ENCODE measurements around the gene RPS6KA5. TPM values are rescaled to one million over a fixed set of nuclear protein-coding genes. Genes with fewer than 3 reads are reported as not detected.

RPS6KA5 gene
- total RNA-seq, 1 experiment from 2014 or later: 24.2 TPM

GRCh38 chr14:90830931-90831701 lies 229.3 kb downstream of the RPS6KA5 start:
- TF ChIP-seq, protein P1, sequence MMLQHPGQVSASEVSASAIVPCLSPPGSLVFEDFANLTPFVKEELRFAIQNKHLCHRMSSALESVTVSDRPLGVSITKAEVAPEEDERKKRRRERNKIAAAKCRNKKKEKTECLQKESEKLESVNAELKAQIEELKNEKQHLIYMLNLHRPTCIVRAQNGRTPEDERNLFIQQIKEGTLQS (IDR thresholded peaks at IDR 0.05): no peak
- TF ChIP-seq EZH2 (IDR thresholded peaks at IDR 0.05) (no peak), FOSL1 (IDR thresholded peaks at IDR 0.05; ENCODE audit: low read depth) (no peak), POLR2AphosphoS5 (IDR thresholded peaks at IDR 0.05; ENCODE audit: low read depth, low read length) (no peak), ZNF274 (IDR thresholded peaks at IDR 0.05; ENCODE audit: low read depth, low read length) (no peak), ELF1 (IDR thresholded peaks at IDR 0.05; ENCODE audit: borderline replicate concordance, low read depth) (no peak), ZBTB33 (IDR thresholded peaks at IDR 0.05; ENCODE audit: extremely low read depth, insufficient replicate concordance, low read length) (no peak), SIN3A (IDR thresholded peaks at IDR 0.05; ENCODE audit: low read depth) (no peak), SP1 (IDR thresholded peaks at IDR 0.05; ENCODE audit: low read depth) (no peak)
- TF ChIP-seq, protein P2, sequence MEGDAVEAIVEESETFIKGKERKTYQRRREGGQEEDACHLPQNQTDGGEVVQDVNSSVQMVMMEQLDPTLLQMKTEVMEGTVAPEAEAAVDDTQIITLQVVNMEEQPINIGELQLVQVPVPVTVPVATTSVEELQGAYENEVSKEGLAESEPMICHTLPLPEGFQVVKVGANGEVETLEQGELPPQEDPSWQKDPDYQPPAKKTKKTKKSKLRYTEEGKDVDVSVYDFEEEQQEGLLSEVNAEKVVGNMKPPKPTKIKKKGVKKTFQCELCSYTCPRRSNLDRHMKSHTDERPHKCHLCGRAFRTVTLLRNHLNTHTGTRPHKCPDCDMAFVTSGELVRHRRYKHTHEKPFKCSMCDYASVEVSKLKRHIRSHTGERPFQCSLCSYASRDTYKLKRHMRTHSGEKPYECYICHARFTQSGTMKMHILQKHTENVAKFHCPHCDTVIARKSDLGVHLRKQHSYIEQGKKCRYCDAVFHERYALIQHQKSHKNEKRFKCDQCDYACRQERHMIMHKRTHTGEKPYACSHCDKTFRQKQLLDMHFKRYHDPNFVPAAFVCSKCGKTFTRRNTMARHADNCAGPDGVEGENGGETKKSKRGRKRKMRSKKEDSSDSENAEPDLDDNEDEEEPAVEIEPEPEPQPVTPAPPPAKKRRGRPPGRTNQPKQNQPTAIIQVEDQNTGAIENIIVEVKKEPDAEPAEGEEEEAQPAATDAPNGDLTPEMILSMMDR (IDR thresholded peaks at IDR 0.05 in 2 of 3, conservative IDR thresholded peaks at IDR 0.05 in 1 of 3; ENCODE audit: borderline replicate concordance in 1 of 3, insufficient read depth in 1 of 3, low read depth in 2 of 3, low read length in 2 of 3): no peak
- TF ChIP-seq, protein P3, sequence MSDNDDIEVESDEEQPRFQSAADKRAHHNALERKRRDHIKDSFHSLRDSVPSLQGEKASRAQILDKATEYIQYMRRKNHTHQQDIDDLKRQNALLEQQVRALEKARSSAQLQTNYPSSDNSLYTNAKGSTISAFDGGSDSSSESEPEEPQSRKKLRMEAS (IDR thresholded peaks at IDR 0.05): no peak
- CTCF ChIA-PET: no interaction called here
- no peaks in the 10 kb centered on the region for H3K79me2 ChIP-seq (ENCODE audit: insufficient read depth, low read length)
- H3K4me3 ChIP-seq (replicated peaks in 1 of 2; ENCODE audit: low read depth in 1 of 2, low read length in 2 of 2): no peak overlapping the region
- H2AFZ ChIP-seq (ENCODE audit: low read depth, low read length, poor library complexity, severe bottlenecking): no peak overlapping the region
- POLR2A ChIA-PET: no interaction called here
- no peak overlapping the region for H3K4me2 ChIP-seq (ENCODE audit: low read length)
- H3K4me1 ChIP-seq (ENCODE audit: control insufficient read depth in 1 of 2, insufficient read depth in 2 of 2, low read length in 2 of 2): peaks cover 10 to 16% of the 10 kb centered on the region in 2 experiments
- intact Hi-C loops (cut with micrococcal nuclease): no loop called here
- no peaks in the 10 kb centered on the region for H3K9me2 ChIP-seq (ENCODE audit: insufficient read depth)
- RAD21 ChIA-PET (ENCODE audit: low non-redundant PET in 1 of 2, low total read pairs in 2 of 2, uncharacterized antibody in 2 of 2, unreplicated experiment in 2 of 2): no interaction called here
- no peaks in the 10 kb centered on the region for H3K27me3 ChIP-seq (ENCODE audit: insufficient read depth, low read length)
- H4K20me1 ChIP-seq (ENCODE audit: insufficient read depth): no peaks in the 10 kb centered on the region
- H3K27ac ChIP-seq (ENCODE audit: low read depth, low read length): no peak overlapping the region
- DNase-seq (ENCODE audit: low read depth, low spot score) (no peak), ATAC-seq (no peak)
- no peaks in the 10 kb centered on the region for H3K36me3 ChIP-seq (ENCODE audit: control insufficient read depth in 1 of 2, insufficient read depth in 2 of 2, low read length in 2 of 2)
- H3K9me3 ChIP-seq (ENCODE audit: control insufficient read depth in 1 of 2, insufficient read depth in 1 of 2, low read depth in 1 of 2, low read length in 2 of 2): peaks cover 0 to 4% of the 10 kb centered on the region in 2 experiments; a peak in 1 of 4 replicates
- no peak overlapping the region for H3K9ac ChIP-seq (ENCODE audit: low read length)
- BruUV-seq (replicated peaks): no TSS peak

Data from HCT116 (cell line).